Measurements from ENCODE around the gene PSMD7. TPM values are rescaled to one million over a fixed set of nuclear protein-coding genes. Genes with fewer than 3 reads are reported as not detected.

The PSMD7 gene
- total and polyA plus RNA-seq, 2 experiments from 2014 or later, result 116 to 165 TPM

DNA sequence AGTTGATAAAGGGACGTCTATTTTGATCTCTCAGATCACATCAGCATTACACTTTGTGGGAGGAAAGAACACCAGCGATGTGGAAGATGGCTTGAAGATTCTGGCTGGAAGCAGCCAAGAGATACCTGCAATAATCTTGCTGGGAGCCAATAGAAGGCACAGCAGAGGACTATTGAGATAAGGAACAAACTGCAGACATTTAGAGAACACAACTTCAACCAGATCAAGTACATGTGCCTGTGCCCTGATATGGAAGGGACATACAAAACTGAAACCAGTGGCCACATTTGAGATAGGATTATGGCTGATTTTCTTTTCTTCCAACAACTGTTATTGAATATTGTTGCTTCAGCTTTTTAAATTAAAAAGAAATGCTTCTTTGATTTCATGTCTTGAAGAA, 18.6 kb upstream of the PSMD7 start (continued):
- TF ChIP-seq, protein P1, sequence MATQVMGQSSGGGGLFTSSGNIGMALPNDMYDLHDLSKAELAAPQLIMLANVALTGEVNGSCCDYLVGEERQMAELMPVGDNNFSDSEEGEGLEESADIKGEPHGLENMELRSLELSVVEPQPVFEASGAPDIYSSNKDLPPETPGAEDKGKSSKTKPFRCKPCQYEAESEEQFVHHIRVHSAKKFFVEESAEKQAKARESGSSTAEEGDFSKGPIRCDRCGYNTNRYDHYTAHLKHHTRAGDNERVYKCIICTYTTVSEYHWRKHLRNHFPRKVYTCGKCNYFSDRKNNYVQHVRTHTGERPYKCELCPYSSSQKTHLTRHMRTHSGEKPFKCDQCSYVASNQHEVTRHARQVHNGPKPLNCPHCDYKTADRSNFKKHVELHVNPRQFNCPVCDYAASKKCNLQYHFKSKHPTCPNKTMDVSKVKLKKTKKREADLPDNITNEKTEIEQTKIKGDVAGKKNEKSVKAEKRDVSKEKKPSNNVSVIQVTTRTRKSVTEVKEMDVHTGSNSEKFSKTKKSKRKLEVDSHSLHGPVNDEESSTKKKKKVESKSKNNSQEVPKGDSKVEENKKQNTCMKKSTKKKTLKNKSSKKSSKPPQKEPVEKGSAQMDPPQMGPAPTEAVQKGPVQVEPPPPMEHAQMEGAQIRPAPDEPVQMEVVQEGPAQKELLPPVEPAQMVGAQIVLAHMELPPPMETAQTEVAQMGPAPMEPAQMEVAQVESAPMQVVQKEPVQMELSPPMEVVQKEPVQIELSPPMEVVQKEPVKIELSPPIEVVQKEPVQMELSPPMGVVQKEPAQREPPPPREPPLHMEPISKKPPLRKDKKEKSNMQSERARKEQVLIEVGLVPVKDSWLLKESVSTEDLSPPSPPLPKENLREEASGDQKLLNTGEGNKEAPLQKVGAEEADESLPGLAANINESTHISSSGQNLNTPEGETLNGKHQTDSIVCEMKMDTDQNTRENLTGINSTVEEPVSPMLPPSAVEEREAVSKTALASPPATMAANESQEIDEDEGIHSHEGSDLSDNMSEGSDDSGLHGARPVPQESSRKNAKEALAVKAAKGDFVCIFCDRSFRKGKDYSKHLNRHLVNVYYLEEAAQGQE (IDR thresholded peaks at IDR 0.05; ENCODE audit: unreplicated experiment), result no peak
- no peak for TF ChIP-seq NANOG (IDR thresholded peaks at IDR 0.05; ENCODE audit: borderline replicate concordance)
- TF ChIP-seq ETS1 (IDR thresholded peaks at IDR 0.05), result no peak
- no peak for TF ChIP-seq CTCF (conservative IDR thresholded peaks at IDR 0.05; ENCODE audit: low read depth in 2 of 2)
- TF ChIP-seq JUNB (IDR thresholded peaks at IDR 0.05; ENCODE audit: unreplicated experiment), result no peak

GRCh38 chr16:74279266-74279665, 17.3 kb upstream of the PSMD7 start:
- Histone ChIP-seq H3K27me3 (ENCODE audit: insufficient read depth) (no peaks in the 10 kb centered on the region), H3K27ac (ENCODE audit: low read depth) (no peak overlapping the region), H3K4me1 (ENCODE audit: insufficient read depth) (peaks cover 8% of the 10 kb centered on the region), H3K36me3 (ENCODE audit: insufficient read depth) (0 out of 2 replicates have a peak, but pooled peaks cover 3% of the 10 kb centered on the region), H3K4me3 (no peak overlapping the region), H3F3A (replicated peaks; ENCODE audit: low read depth) (no peaks in the 10 kb centered on the region), H3K79me2 (replicated peaks; ENCODE audit: insufficient read depth) (no peaks in the 10 kb centered on the region), H3K4me2 (no peak overlapping the region), H3K9me2 (ENCODE audit: insufficient read depth) (no peaks in the 10 kb centered on the region), H2AFZ (no peak overlapping the region), H4K20me1 (replicated peaks; ENCODE audit: insufficient read depth) (no peaks in the 10 kb centered on the region)
- ATAC-seq (no peak), DNase-seq (ENCODE audit: low spot score) (no peak)
- no peak overlapping the region for H3K4me3 Mint-ChIP-seq
- H3K4me1 Mint-ChIP-seq, result peaks cover 32% of the 10 kb centered on the region
- H3K9me3 Mint-ChIP-seq, result peaks cover 8% of the 10 kb centered on the region
- H3K27ac Mint-ChIP-seq, result peak overlapping the region; percentile 42; the same call in 1 of the 2 replicates
- 0 out of 3 replicates have a peak, but pooled peaks cover 3% of the 10 kb centered on the region for H3K36me3 Mint-ChIP-seq (ENCODE audit: low read depth)
- TF ChIP-seq ZNF114 (CRISPR knock-in tag; IDR thresholded peaks at IDR 0.05), result no peak
- TF ChIP-seq CTCF (conservative IDR thresholded peaks at IDR 0.05; ENCODE audit: low read depth in 2 of 2), result no peak
- TF ChIP-seq, protein P2, sequence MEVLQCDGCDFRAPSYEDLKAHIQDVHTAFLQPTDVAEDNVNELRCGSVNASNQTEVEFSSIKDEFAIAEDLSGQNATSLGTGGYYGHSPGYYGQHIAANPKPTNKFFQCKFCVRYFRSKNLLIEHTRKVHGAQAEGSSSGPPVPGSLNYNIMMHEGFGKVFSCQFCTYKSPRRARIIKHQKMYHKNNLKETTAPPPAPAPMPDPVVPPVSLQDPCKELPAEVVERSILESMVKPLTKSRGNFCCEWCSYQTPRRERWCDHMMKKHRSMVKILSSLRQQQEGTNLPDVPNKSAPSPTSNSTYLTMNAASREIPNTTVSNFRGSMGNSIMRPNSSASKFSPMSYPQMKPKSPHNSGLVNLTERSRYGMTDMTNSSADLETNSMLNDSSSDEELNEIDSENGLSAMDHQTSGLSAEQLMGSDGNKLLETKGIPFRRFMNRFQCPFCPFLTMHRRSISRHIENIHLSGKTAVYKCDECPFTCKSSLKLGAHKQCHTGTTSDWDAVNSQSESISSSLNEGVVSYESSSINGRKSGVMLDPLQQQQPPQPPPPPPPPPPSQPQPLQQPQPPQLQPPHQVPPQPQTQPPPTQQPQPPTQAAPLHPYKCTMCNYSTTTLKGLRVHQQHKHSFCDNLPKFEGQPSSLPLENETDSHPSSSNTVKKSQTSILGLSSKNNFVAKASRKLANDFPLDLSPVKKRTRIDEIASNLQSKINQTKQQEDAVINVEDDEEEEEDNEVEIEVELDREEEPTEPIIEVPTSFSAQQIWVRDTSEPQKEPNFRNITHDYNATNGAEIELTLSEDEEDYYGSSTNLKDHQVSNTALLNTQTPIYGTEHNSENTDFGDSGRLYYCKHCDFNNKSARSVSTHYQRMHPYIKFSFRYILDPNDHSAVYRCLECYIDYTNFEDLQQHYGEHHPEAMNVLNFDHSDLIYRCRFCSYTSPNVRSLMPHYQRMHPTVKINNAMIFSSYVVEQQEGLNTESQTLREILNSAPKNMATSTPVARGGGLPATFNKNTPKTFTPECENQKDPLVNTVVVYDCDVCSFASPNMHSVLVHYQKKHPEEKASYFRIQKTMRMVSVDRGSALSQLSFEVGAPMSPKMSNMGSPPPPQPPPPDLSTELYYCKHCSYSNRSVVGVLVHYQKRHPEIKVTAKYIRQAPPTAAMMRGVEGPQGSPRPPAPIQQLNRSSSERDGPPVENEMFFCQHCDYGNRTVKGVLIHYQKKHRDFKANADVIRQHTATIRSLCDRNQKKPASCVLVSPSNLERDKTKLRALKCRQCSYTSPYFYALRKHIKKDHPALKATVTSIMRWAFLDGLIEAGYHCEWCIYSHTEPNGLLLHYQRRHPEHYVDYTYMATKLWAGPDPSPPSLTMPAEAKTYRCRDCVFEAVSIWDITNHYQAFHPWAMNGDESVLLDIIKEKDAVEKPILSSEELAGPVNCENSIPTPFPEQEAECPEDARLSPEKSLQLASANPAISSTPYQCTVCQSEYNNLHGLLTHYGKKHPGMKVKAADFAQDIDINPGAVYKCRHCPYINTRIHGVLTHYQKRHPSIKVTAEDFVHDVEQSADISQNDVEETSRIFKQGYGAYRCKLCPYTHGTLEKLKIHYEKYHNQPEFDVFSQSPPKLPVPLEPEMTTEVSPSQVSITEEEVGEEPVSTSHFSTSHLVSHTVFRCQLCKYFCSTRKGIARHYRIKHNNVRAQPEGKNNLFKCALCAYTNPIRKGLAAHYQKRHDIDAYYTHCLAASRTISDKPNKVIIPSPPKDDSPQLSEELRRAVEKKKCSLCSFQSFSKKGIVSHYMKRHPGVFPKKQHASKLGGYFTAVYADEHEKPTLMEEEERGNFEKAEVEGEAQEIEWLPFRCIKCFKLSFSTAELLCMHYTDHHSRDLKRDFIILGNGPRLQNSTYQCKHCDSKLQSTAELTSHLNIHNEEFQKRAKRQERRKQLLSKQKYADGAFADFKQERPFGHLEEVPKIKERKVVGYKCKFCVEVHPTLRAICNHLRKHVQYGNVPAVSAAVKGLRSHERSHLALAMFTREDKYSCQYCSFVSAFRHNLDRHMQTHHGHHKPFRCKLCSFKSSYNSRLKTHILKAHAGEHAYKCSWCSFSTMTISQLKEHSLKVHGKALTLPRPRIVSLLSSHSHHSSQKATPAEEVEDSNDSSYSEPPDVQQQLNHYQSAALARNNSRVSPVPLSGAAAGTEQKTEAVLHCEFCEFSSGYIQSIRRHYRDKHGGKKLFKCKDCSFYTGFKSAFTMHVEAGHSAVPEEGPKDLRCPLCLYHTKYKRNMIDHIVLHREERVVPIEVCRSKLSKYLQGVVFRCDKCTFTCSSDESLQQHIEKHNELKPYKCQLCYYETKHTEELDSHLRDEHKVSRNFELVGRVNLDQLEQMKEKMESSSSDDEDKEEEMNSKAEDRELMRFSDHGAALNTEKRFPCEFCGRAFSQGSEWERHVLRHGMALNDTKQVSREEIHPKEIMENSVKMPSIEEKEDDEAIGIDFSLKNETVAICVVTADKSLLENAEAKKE (CRISPR knock-in tag; IDR thresholded peaks at IDR 0.05), result no peak
- peaks cover 5% of the 10 kb centered on the region for H3K27me3 Mint-ChIP-seq (ENCODE audit: insufficient read depth, low read depth, poor library complexity)

All from GM23338 (cell line).